HEK293 (cell line): Measurements from ENCODE around the gene ZBTB20.

Source experiments
- CTCF ChIA-PET: fragments of 350-600 bp; formaldehyde crosslinking; extraction: SDS; loops from one replicate; lab custom pipeline; 2021; ENCODE audit warnings: antibody characterized with exemption; lab: Yijun Ruan, JAX
- POLR2A ChIA-PET: fragments of 300-600 bp; formaldehyde crosslinking; extraction: SDS; loops from one replicate; lab custom pipeline; 2020; ENCODE audit warnings: antibody characterized with exemption, inconsistent platforms; lab: Yijun Ruan, JAX
- H3K27ac ChIP-seq: fragments of 200-500 bp; sonication (Bioruptor generic); 2 replicates; pipeline ENCODE4 v1.5.1; 2014; ENCODE audit warnings: low read depth, low read length, control low read depth, inconsistent platforms; ENCODE audit errors: extremely low read depth
- H3K36me3 ChIP-seq, 2 experiments: fragments of 200-500 bp in 1 of 2; sonication (Bioruptor generic) in 1 of 2; 1 replicate in 1 of 2; 2 replicates in 1 of 2; pipeline ENCODE4 v1.5.1; 2014 to 2017; ENCODE audit warnings: inconsistent platforms in 2 of 2, low read length in 2 of 2; ENCODE audit not compliant: control insufficient read depth in 2 of 2, insufficient read depth in 1 of 2
- H3K4me1 ChIP-seq: fragments of 200-500 bp; sonication (Bioruptor generic); 2 replicates; pipeline ENCODE4 v1.5.1; 2014; ENCODE audit warnings: mild to moderate bottlenecking, low read length, inconsistent platforms; ENCODE audit not compliant: control insufficient read depth, insufficient read depth
- H3K4me3 ChIP-seq: 2 replicates; pipeline ENCODE4 v1.5.1; 2011; ENCODE audit warnings: low read depth, mild to moderate bottlenecking, control low read depth, low read length, moderate library complexity
- H3K9me3 ChIP-seq: fragments of 200-500 bp; sonication (Bioruptor generic); 2 replicates; pipeline ENCODE4 v1.5.1; 2014; ENCODE audit warnings: low read depth, low read length, inconsistent platforms; ENCODE audit not compliant: control insufficient read depth, insufficient read depth
- CTCF ChIP-seq: fragments of 450-650 bp; formaldehyde crosslinking; IDR thresholded peaks from 2 replicates; pipeline ENCODE4 v1.5.1; 2016; ENCODE audit warnings: missing biosample characterization, missing genetic modification characterization
- ZBTB49 ChIP-seq: fragments of 450-650 bp; formaldehyde crosslinking; IDR thresholded peaks from 2 replicates; pipeline ENCODE4 v1.5.1; 2016; ENCODE audit warnings: missing biosample characterization, missing genetic modification characterization, low read depth
- ZFP41 ChIP-seq: fragments of 450-650 bp; formaldehyde crosslinking; IDR thresholded peaks from 2 replicates; pipeline ENCODE4 v1.5.1; 2016; ENCODE audit warnings: missing biosample characterization, missing genetic modification characterization, borderline replicate concordance
- ZNF138 ChIP-seq: fragments of 450-650 bp; formaldehyde crosslinking; IDR thresholded peaks from 2 replicates; pipeline ENCODE4 v1.5.1; 2016; ENCODE audit warnings: missing biosample characterization, missing genetic modification characterization, borderline replicate concordance
- ZNF18 ChIP-seq: fragments of 450-650 bp; formaldehyde crosslinking; IDR thresholded peaks from 2 replicates; pipeline ENCODE4 v1.5.1; 2016; ENCODE audit warnings: missing biosample characterization, missing genetic modification characterization
- ZNF24 ChIP-seq: fragments of 450-650 bp; formaldehyde crosslinking; IDR thresholded peaks from 2 replicates; pipeline ENCODE4 v1.5.1; 2016; ENCODE audit warnings: missing biosample characterization, missing genetic modification characterization
- ZNF302 ChIP-seq: fragments of 450-650 bp; formaldehyde crosslinking; IDR thresholded peaks from 2 replicates; pipeline ENCODE4 v1.5.1; 2016; ENCODE audit warnings: missing biosample characterization, missing genetic modification characterization, low read depth
- ZNF404 ChIP-seq: fragments of 450-650 bp; formaldehyde crosslinking; IDR thresholded peaks from 2 replicates; pipeline ENCODE4 v1.5.1; 2017; ENCODE audit warnings: missing biosample characterization, missing genetic modification characterization
- ZNF501 ChIP-seq: fragments of 450-650 bp; formaldehyde crosslinking; IDR thresholded peaks from 2 replicates; pipeline ENCODE4 v1.5.1; 2016; ENCODE audit warnings: missing biosample characterization, missing genetic modification characterization
- ZSCAN18 ChIP-seq: fragments of 450-650 bp; formaldehyde crosslinking; IDR thresholded peaks from 2 replicates; pipeline ENCODE4 v1.5.1; 2016; ENCODE audit warnings: missing biosample characterization, missing genetic modification characterization
- ZSCAN5A ChIP-seq: fragments of 450-650 bp; formaldehyde crosslinking; IDR thresholded peaks from 2 replicates; pipeline ENCODE4 v1.5.1; 2016; ENCODE audit warnings: missing biosample characterization, missing genetic modification characterization

Gene ZBTB20

GRCh38 chr3:114478801-114479200, 668.3 kb downstream of the ZBTB20 start:
- H3K4me3 ChIP-seq: no peak overlapping the region
- no peaks in the 10 kb centered on the region for H3K4me1 ChIP-seq
- H3K36me3 ChIP-seq: no peaks in the 10 kb centered on the region
- ChIA-PET POLR2A (no interaction called here), CTCF (no interaction called here)
- no peaks in the 10 kb centered on the region for H3K9me3 ChIP-seq
- no peak overlapping the region for H3K27ac ChIP-seq
- no peak for TF ChIP-seq ZNF302
- no peak for TF ChIP-seq ZNF501 (tag by site-specific recombination)
- TF ChIP-seq ZSCAN5A (tag by site-specific recombination): no peak
- no peak for TF ChIP-seq ZBTB49 (tag by site-specific recombination)
- TF ChIP-seq ZNF24 (tag by site-specific recombination): no peak
- TF ChIP-seq ZFP41 (tag by site-specific recombination): no peak
- TF ChIP-seq ZNF18 (tag by site-specific recombination): no peak
- TF ChIP-seq ZNF138 (tag by site-specific recombination): no peak
- TF ChIP-seq CTCF: no peak
- TF ChIP-seq, all 188 proteins: peak for 0

GRCh38 chr3:114476511-114476910, 670.6 kb downstream of the ZBTB20 start:
- Histone ChIP-seq H3K27ac (no peak overlapping the region), H3K4me1 (no peaks in the 10 kb centered on the region), H3K4me3 (no peak overlapping the region), H3K36me3 (no peaks in the 10 kb centered on the region), H3K9me3 (no peaks in the 10 kb centered on the region)
- ChIA-PET CTCF (no interaction called here), POLR2A (no interaction called here)
- TF ChIP-seq ZNF404 (tag by site-specific recombination) (no peak), ZSCAN18 (tag by site-specific recombination) (no peak)

GRCh38 chr3:114471478-114471877, 675.6 kb downstream of the ZBTB20 start:
- Histone ChIP-seq H3K36me3 (no peaks in the 10 kb centered on the region), H3K27ac (no peak overlapping the region), H3K9me3 (no peaks in the 10 kb centered on the region), H3K4me1 (no peaks in the 10 kb centered on the region), H3K4me3 (no peak overlapping the region)
- no peak for TF ChIP-seq ZSCAN18 (tag by site-specific recombination)
- CTCF ChIA-PET: no interaction called here
- POLR2A ChIA-PET: no interaction called here
